ENCODE data around the gene PSME1. TPM values are rescaled to one million over a fixed set of nuclear protein-coding genes. Genes with fewer than 3 reads are reported as not detected.

Gene PSME1
- total and polyA plus RNA-seq, 2 of the 13 experiments (the other 11 are each of a cell fraction or from before 2014, with no cell fraction given): 159 to 608 TPM

DNA sequence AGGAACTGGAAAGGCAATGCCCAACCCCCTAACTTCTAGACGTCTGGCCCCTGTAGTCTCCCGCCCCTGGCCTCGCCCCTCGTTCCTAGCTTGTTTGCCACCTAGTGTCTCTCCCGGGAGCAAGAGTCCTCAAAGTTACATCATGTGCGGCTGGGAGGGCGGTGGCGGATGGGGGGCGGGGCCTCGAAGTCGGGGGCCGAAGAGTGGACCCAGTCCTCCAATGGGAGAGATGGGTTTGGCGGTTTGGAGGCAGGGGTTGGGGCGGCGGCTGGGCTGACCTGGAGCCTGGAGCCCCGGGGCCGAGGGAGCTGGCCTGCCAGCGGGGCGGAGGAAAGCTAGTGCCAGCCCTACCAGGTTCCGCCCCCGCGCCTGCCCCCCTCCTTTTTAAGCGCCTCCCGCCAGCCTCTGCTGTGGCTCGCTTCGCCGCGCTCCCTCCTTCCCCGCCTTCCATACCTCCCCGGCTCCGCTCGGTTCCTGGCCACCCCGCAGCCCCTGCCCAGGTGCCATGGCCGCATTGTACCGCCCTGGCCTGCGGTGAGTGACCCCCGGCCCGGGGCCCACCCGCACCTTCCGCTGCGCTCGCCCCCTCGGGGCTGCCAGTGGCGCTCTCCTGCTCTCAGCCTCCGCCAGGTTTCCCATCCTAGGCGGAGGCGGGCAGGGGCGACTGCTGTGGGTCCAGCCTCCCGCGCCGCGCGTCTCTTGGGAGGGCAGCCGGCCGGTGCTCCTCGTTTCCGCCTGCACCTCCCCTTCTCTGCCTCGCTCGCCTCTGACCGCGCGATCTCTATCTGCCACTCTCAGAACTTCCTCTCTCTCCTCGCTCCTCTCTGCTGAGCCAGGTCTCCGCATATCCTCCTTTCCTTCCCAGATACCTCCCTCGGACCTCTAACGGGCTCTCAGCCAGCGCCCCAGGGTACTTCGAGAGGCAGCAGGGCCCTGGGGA is 41.8 kb upstream of the PSME1 start, which contains the start of gene PCK2 (continued):
- TF ChIP-seq ZNF484 (CRISPR knock-in tag; IDR thresholded peaks at IDR 0.05; ENCODE audit: borderline replicate concordance, low read depth) (0 out of 2 replicates have a peak, but pooled peaks have one; percentile 47), CBX1 (IDR thresholded peaks at IDR 0.05; ENCODE audit: low read depth) (peak; percentile 100), ARNT2 (CRISPR knock-in tag; IDR thresholded peaks at IDR 0.05; ENCODE audit: low read depth) (peak; percentile 100), ZNF790 (CRISPR knock-in tag; IDR thresholded peaks at IDR 0.05; ENCODE audit: borderline replicate concordance) (no peak), ZFP41 (CRISPR knock-in tag; IDR thresholded peaks at IDR 0.05; ENCODE audit: borderline replicate concordance) (peak; percentile 91; the same call in 1 of the 2 replicates), ZNF589 (CRISPR knock-in tag; conservative IDR thresholded peaks at IDR 0.05) (no peak), NFRKB (IDR thresholded peaks at IDR 0.05) (no peak), ZNF710 (CRISPR knock-in tag; IDR thresholded peaks at IDR 0.05; ENCODE audit: borderline replicate concordance) (peak; percentile 94), NCOA1 (CRISPR knock-in tag; IDR thresholded peaks at IDR 0.05) (no peak), KDM5A (IDR thresholded peaks at IDR 0.05; ENCODE audit: borderline replicate concordance, low read length) (peak; percentile 42; the same call in 1 of the 2 replicates), ZNF510 (CRISPR knock-in tag; IDR thresholded peaks at IDR 0.05; ENCODE audit: low read depth) (no peak; the same call in 1 of the 2 replicates), ZNF572 (CRISPR knock-in tag; IDR thresholded peaks at IDR 0.05) (no peak)
- TF ChIP-seq, protein P1, sequence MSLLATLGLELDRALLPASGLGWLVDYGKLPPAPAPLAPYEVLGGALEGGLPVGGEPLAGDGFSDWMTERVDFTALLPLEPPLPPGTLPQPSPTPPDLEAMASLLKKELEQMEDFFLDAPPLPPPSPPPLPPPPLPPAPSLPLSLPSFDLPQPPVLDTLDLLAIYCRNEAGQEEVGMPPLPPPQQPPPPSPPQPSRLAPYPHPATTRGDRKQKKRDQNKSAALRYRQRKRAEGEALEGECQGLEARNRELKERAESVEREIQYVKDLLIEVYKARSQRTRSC (CRISPR knock-in tag; IDR thresholded peaks at IDR 0.05; ENCODE audit: low read depth): no peak; the same call in 1 of the 2 replicates
- TF ChIP-seq, protein P2, sequence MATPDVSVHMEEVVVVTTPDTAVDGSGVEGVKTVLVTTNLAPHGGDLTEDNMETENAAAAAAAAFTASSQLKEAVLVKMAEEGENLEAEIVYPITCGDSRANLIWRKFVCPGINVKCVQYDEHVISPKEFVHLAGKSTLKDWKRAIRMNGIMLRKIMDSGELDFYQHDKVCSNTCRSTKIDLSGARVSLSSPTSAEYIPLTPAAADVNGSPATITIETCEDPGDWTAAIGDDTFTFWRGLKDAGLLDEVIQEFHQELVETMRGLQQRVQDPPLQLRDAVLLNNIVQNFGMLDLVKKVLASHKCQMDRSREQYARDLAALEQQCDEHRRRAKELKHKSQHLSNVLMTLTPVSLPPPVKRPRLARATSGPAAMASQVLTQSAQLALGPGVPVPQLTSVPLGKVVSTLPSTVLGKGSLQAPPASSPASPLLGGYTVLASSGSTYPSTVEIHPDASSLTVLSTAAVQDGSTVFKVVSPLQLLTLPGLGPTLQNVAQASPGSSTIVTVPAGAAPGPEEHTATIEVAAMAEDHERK (CRISPR knock-in tag; IDR thresholded peaks at IDR 0.05; ENCODE audit: low read depth): peak; percentile 21; the same call in 1 of the 2 replicates
- TF ChIP-seq, protein P3, sequence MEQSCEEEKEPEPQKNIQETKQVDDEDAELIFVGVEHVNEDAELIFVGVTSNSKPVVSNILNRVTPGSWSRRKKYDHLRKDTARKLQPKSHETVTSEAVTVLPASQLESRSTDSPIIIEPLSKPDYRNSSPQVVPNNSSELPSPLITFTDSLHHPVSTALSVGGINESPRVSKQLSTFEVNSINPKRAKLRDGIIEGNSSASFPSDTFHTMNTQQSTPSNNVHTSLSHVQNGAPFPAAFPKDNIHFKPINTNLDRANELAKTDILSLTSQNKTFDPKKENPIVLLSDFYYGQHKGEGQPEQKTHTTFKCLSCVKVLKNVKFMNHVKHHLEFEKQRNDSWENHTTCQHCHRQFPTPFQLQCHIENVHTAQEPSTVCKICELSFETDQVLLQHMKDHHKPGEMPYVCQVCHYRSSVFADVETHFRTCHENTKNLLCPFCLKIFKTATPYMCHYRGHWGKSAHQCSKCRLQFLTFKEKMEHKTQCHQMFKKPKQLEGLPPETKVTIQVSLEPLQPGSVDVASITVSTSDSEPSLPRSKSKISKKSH (CRISPR knock-in tag; IDR thresholded peaks at IDR 0.05; ENCODE audit: borderline replicate concordance): no peak
- TF ChIP-seq, protein P4, sequence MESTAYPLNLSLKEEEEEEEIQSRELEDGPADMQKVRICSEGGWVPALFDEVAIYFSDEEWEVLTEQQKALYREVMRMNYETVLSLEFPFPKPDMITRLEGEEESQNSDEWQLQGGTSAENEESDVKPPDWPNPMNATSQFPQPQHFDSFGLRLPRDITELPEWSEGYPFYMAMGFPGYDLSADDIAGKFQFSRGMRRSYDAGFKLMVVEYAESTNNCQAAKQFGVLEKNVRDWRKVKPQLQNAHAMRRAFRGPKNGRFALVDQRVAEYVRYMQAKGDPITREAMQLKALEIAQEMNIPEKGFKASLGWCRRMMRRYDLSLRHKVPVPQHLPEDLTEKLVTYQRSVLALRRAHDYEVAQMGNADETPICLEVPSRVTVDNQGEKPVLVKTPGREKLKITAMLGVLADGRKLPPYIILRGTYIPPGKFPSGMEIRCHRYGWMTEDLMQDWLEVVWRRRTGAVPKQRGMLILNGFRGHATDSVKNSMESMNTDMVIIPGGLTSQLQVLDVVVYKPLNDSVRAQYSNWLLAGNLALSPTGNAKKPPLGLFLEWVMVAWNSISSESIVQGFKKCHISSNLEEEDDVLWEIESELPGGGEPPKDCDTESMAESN (CRISPR knock-in tag; conservative IDR thresholded peaks at IDR 0.05): peak; percentile 100

All from HepG2 (cell line).